ENCODE data around the gene BRD1.
A peak's percentile ranks its signal among the peaks of the same experiment; 100 is the strongest.
"Not testable (repeated sequence)": the region's sequence is repeated elsewhere in the genome, so short reads cannot be mapped to it uniquely, and the experiment has no call there.

BRD1 gene

DNA sequence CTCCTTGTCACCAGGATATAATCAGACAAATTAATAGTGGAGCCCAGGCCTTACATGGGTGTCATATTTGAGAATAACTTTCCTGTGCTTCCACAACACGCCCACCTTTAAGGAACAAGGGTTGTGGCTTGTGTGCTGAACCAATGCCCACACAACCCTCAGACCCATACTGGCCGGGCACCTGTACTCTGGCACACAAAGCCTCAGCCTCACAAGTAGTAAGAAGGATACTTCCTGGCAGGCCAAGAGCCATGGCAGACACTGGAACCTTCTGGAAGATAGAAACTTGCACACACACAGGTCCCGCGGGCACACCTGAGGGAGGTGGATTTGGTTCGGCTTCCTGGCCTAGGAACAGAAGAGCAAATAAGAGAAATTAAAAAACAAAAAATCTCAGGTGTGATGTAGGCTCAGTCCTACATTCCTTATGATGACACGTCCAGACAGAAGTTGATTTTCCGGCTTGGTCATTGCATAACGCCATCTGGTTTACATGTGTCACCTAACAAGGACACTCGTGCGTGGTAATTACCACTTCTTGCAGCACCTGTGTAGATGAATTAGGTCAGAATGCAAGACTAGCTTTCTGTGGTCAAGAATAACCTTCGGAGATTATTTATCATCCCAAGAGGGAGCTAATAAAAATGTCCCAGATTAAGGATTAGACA, 5.8 kb upstream of the BRD1 start:
- intact Hi-C loops (cut with DNase I) = no loop called here
- no peak for DNase-seq

DNA sequence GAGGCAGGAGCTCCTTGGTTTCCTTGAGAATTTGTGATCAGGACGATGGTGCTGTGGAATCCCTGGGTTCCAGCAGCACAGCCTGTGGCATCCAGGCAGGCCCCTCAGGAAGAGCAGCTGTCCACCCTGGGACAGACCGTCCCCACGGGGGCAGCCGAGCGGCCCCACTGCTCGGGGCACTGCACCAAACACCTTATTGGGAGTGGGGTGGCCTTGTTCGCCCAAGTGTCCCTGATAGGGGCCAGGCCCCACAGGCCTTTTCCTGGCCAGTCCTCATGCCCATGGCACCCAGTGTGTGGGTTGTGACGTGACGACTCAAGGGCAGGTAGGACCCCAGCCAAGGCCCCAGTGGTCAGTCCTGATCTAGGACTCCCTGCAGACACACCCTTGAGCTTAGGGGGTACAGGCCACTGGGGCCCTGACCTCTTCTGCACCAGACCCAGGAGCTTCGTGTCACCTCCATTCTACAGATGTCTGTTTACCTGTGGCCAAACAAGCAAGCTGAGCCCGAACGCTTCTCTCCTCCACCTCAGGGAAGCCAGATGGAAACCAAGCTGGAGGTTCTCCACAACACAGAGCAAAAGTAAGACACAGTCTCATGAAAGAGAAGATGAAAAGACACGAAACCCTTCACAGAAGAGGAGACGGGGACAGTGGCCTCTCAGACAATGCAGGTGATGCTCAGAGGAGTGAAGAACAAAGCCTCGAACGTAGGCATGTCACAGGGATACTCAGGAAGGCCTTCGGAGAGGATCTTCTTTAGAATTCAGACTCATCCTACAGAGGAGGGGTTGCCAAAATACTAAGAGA, 1.6 kb upstream of the BRD1 start:
- no peak for DNase-seq

DNA sequence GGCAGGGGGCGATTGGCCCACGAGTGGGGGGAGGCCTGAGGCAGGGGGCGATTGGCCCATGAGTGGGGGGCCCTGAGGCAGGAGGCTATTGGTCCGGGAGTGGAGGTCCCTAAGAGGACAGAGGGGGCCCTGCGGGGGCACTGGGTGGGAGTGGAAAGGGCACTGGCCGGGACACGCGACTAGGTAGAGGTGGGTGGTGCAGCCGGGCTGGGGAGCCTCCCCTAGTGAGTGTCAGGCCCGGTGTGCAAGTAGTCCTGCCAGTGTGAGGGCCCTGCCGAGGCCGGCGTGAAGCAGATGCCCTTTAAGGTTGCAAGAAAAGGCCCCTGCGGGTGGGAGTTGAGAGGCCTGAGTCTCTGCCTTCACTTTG, 909 bp upstream of the BRD1 start:
- intact Hi-C loops (cut with DNase I) = loop anchor here (2.0 kb wide), 1 partner anchor 24 kb away; the partner anchor contains the start of gene ZBED4
- no peak for DNase-seq

More for the DNA sequence above, 1.6 kb upstream of the BRD1 start:
- intact Hi-C loops (cut with DNase I) = loop anchor here (2.0 kb wide), 1 partner anchor 24 kb away; the partner anchor contains the start of gene ZBED4

DNA sequence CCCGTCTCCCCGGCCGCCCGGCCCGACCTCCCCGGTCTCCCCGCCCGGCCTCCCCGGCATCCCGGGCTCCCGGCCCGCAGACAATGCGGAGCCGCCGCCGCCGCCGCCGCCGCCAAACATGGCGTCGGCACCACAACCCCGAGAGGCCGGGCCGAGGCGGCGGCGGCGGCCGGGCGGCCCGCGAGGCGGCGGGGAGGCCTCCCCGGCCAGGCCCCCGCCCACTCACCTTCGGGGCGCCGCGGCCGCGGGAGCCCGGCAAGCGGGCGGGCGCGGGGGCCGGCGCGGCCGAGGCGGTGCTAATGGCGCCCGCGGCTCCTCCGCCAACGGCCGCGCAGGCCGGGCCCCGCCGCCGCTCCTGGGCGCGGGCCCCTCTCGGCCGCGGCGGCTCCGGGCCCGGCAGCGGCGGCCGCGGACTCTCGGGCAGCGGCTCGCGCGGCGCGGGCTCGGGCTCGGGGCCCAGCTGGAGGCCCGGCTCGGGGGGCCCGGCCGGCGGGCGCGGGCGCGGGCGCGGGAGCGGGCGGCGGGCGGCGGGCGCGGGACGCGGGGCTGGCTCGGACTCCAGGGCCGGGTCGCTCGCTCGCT, 311 bp downstream of the BRD1 start:
- peak in 1 of 42 donors; percentile 10 for DNase-seq
- intact Hi-C loops (cut with DNase I) = no loop called here

- intact Hi-C loops (cut with DNase I) = no loop called here
- peak in 37 of 42 donors; percentile 13 to 69 (median 43) for DNase-seq
These were observed 936 bp downstream of the BRD1 start for GRCh38 chr22:49826603-49827270.

DNA sequence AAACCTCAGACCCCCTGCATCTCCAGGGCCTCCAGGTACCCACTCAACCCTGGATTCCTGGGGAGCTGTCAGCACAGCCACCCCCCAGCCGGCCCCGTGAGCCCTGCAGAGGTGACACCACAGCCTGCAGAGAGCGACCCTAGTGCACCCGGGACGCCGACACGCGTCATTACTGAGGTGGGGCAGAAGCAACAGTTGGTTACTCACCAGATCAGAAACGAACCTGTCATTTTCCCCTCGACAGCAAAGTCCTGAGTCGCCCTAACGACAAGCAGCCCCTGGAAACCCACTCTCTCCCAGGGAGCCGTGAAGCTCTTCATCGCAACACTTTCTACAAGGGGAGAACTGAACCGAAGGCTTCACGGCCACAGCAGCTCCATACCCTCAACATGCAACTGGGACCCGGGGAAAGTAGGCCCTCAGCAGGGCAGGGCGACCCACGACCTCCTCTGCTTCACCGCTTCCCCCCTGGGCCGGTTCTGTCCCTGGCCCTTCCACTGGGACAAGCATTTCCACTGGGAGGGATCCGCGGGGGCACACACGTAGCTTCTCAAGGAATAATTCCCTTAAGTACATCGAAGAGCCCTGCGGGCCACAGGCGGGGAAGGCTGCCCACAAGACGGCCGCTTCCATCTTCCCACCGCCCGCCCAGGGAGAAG, 1.6 kb downstream of the BRD1 start:
- intact Hi-C loops (cut with DNase I) = no loop called here
- no peak for DNase-seq

- no peak for DNase-seq
- intact Hi-C loops (cut with DNase I) = no loop called here
These were observed 2.2 kb downstream of the BRD1 start for GRCh38 chr22:49825436-49825835.

- intact Hi-C loops (cut with DNase I) = no loop called here
- DNase-seq = no peak
These were observed 2.7 kb downstream of the BRD1 start for GRCh38 chr22:49824936-49825335.

GRCh38 chr22:49824185-49824925, 3.3 kb downstream of the BRD1 start:
- intact Hi-C loops (cut with DNase I) = no loop called here

GRCh38 chr22:49823289-49824045, 4.2 kb downstream of the BRD1 start:
- no peak for DNase-seq
- intact Hi-C loops (cut with DNase I) = no loop called here

More at GRCh38 chr22:49824185-49824925, 3.3 kb downstream of the BRD1 start:
- no peak for DNase-seq

DNA sequence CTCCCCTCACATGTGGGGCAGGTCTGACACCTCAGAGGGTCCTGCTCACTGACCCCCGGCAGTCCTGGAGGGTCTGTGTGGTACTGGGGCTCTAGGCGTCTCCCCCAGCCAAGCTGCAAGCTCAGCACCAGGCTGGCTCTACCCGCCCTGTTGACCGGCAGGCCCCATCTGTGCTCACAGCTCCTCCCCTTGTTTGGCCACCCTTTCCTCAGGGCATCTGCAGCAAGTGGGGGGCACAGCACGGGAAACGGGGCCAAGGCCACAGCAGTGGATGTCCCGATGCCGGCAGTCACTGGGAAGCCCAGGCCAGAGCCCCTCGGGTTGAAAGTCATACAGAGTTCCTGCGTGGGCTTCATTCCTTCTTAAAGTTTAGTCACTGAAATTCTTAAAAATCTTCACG, 5.9 kb downstream of the BRD1 start:
- DNase-seq; intact Hi-C loops (cut with DNase I): not testable (repeated sequence)

DNA sequence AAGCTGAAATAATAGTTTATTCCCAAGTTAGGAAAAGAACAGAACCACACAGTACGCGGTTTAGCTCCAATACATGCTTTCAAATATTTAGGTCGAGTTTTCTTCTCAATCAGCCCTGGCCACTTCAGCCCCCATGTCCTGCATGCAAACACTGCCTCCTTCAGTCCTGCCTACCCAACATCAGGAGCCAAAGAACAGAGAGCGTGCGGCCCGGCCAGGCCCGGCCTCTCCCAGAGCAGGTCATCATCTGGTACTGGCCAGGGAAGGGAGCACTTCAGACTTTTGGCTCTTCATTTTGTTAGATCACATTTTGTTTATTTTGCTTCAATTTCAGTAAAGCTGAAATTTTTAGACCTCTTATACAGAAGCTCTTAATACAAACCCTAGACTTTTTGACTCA, 6.7 kb downstream of the BRD1 start:
- intact Hi-C loops (cut with DNase I) = no loop called here
- DNase-seq = peak in 4 of 42 donors; percentile 12 to 57 (median 48)

- intact Hi-C loops (cut with DNase I) = no loop called here
- no peak for DNase-seq
These were observed 10.3 kb downstream of the BRD1 start for GRCh38 chr22:49817359-49817758.

DNA sequence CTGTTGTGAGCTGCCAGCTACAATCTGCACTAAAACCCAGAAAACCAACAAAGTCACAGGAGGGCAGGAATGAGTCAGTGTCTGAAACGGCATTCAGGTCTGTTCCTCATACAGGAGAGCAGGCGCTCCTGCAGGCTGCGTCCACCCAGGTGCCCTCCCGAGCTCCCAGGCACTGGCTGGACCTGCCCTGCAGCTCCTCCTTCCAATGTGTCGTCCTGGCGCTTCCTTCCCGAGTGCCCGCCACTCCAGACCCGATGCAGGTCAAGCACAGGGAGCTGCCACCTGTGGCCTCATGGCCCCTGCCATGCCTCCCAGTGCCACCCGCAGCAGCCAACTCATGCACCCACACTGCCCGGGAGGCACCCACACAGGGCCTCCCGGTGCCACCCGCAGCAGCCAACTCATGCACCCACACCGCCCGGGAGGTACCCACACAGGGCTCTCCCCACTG, 12.0 kb downstream of the BRD1 start:
- intact Hi-C loops (cut with DNase I) = no loop called here
- no peak for DNase-seq

DNA sequence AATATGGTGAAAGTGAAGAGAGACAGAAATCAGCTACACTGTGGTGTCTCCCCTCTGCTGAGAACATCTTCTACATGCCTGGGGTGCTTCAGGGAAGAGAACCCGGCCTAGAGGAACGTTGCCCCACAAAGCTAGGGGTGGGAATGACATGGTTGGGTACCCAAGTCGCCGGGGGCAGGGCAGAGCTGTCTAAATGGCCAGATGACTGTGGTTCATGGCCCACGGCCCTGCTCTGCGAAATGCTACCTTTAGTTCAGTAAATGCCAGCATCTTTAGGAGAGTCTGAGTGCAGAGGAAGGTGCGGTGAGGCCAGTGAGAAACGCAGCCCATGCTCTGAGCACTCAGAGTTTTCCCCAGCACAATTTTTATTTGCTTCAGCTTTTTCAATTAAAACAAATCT, 12.8 kb downstream of the BRD1 start:
- intact Hi-C loops (cut with DNase I) = no loop called here
- no peak for DNase-seq

GRCh38 chr22:49814164-49814686, 13.4 kb downstream of the BRD1 start:
- DNase-seq = no peak
- intact Hi-C loops (cut with DNase I) = no loop called here

DNA sequence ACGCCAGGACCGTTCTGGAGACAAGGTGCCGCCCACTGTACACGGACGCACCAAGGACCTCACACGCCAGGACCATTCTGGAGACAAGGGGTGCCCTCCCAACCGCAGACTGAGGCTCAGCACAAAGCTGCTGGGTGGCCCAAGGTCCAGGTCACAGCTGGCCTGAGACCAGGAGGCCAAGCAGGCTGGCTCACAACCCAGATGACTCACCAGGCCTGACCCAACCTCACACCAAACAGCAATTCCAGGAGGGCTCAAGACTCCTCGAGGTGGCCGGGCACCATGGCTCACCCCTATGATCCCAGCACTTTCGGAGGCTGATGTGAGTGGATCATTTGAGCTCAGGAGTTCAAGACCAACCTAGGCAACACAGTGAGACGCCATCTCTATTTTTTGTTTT, 14.8 kb downstream of the BRD1 start:
- DNase-seq = no peak
- intact Hi-C loops (cut with DNase I) = no loop called here

Data from head of caudate nucleus (tissue), 42 donors.